LoVo (cell line): ENCODE measurements around the gene RFX8.

Experiments
- DNase-seq: peaks from one replicate; pipeline ENCODE4 v3.0.0-alpha.2; 2016; ENCODE audit warnings: low spot score

Gene RFX8

GRCh38 chr2:101348883-101349282, 126.0 kb downstream of the RFX8 start:
- no peak for DNase-seq
